GM12873 (cell line): ENCODE measurements around the gene LAMB1.

Experiments
- CTCF ChIP-seq: IDR thresholded peaks from 2 replicates; pipeline ENCODE4 v1.5.1; 2012; ENCODE audit warnings: low read depth, mild to moderate bottlenecking, moderate library complexity, low read length, control low read depth; ENCODE audit not compliant: insufficient read depth; ENCODE audit errors: missing control alignments

Gene LAMB1

DNA sequence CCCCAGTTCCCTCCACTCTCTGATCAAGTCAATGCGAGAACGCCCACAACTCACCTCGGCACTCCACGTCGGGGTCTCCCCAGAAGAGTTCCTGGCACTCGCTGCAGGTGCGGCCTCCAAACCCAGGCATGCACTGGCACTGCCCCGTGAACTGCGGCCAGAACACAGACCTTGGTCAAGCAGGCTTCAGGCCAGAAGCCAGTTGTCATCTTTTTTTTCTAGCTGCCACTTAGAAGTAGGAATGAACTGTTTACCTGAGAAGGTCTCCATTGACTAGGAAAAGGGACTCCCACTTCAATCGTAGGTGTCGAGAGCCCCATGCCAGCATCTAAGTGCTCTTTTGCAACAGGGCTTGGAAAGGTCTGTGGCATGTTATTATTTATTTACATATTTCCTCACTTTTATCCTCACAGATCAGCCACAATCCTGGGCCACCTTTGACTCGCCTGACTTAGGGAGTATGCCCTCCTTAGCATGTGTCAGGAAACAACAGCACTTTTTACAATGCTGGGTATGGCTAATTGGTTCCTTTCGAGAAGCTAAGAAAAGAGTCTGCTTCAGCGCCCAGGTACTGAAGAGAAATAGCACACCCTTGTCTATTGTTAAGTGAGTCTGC, 51.7 kb downstream of the LAMB1 start:
- TF ChIP-seq CTCF = no peak

DNA sequence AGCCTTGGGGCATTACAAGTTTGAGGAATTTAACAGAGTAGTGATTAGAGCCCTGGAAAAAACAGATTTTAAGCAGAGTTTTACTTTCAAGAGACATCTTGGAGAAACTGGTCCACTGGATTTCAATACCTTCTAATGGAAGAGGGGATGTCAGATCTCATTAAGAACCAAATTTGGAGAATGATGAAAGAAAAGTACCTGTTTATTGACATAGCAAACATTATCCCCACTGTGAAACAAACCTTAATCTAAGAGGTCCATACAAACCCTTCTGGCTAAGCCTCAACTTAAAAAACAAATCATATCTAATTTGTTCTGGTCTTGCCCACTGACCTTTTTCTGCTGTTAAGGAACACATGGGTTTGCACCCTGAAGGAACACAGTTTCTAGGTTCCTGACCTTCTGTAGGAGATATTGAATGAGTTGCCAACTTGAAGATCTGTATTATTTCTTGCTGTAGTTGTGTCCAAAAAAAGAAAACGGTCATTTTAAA, 53.5 kb downstream of the LAMB1 start:
- TF ChIP-seq CTCF = no peak

- TF ChIP-seq CTCF = no peak
These were observed 54.1 kb downstream of the LAMB1 start for GRCh38 chr7:107948645-107949442.

DNA sequence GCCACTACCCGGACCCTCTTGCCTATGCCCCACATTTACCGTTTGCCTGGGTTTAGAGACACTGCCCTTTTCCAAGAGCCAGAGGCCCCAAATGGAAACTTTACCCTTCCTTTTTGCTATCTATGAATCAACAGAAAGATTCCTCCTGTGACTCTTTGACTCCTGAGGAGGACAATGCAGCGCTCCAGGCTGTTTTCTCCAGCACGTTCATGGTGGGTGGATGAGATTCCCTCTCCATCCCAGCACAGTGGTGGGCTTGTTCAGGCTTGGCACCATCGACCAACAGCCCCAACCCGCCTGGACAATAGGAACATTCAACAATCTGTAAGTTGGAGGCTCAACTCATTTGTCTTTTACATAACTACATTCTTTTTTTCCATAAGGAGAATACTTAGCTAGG, 56.1 kb downstream of the LAMB1 start:
- TF ChIP-seq CTCF = no peak

GRCh38 chr7:107946451-107946850, 56.5 kb downstream of the LAMB1 start:
- TF ChIP-seq CTCF = no peak

GRCh38 chr7:107945332-107945731, 57.6 kb downstream of the LAMB1 start:
- TF ChIP-seq CTCF = no peak

GRCh38 chr7:107944411-107945169, 58.4 kb downstream of the LAMB1 start:
- no peak for TF ChIP-seq CTCF
